Gastrocnemius medialis (tissue), 4 donors: ENCODE measurements around the gene MKNK2. TPM values are rescaled to one million over a fixed set of nuclear protein-coding genes. Genes with fewer than 3 reads are reported as not detected.
"Not testable (repeated sequence)": the region's sequence is repeated elsewhere in the genome, so short reads cannot be mapped to it uniquely, and the experiment has no call there.

ENCODE experiments used
- ATAC-seq, 2 donors: fragments of 150-250 bp; one replicate each; pipeline ENCODE4 v1.9.1; 2016
- DNase-seq, 2 donors: peaks; one replicate each; pipeline ENCODE4 v3.0.0-alpha.2; 2019
- H3K27ac ChIP-seq, 4 donors: fragments of 200-600 bp; sonication (generic); 1 replicate in 1 of 4; 2 replicates in 3 of 4; pipeline ENCODE4 v1.5.1; 2016 to 2018; ENCODE audit warnings: mild to moderate bottlenecking in 2 of 4, moderate library complexity in 1 of 4
- H3K27me3 ChIP-seq, 3 donors: fragments of 200-600 bp; sonication (generic) in 2 of 3; 1 replicate in 1 of 3; 2 replicates in 2 of 3; pipeline versions ENCODE4 v1.5.1 to v1.6.0; 2016 to 2019; ENCODE audit warnings: mild to moderate bottlenecking in 1 of 3, moderate library complexity in 1 of 3
- H3K36me3 ChIP-seq, 2 donors: fragments of 200-600 bp; sonication (generic) in 1 of 2; one replicate each; pipeline ENCODE4 v1.5.1; 2017 to 2018
- H3K4me1 ChIP-seq, 2 donors: fragments of 200-600 bp; sonication (generic) in 1 of 2; one replicate each; pipeline ENCODE4 v1.5.1; 2016 to 2017; ENCODE audit warnings: mild to moderate bottlenecking in 2 of 2
- H3K4me3 ChIP-seq, 4 donors: fragments of 200-600 bp; sonication (generic) in 3 of 4; 1 replicate in 1 of 4; 2 replicates in 3 of 4; pipeline ENCODE4 v1.5.1; 2016 to 2019; ENCODE audit warnings: mild to moderate bottlenecking in 2 of 4
- H3K9me3 ChIP-seq, 3 donors: fragments of 200-600 bp; sonication (generic) in 2 of 3; 1 replicate in 1 of 3; 2 replicates in 2 of 3; pipeline ENCODE4 v1.5.1; 2016 to 2019
- CTCF ChIP-seq, 5 experiments: fragments of 450-650 bp in 3 of 5; fragments of 200-600 bp in 2 of 5; sonication (generic) in 2 of 5; IDR thresholded peaks in 4 of 5; conservative IDR thresholded peaks in 1 of 5; 1 replicate in 4 of 5; 2 replicates in 1 of 5; pipeline ENCODE4 v1.5.1; 2016 to 2019; ENCODE audit warnings: antibody characterized with exemption in 5 of 5, mild to moderate bottlenecking in 3 of 5, moderate library complexity in 3 of 5
- POLR2A ChIP-seq, 2 donors: fragments of 450-650 bp; IDR thresholded peaks; one replicate each; pipeline ENCODE4 v1.6.1; 2017; ENCODE audit warnings: antibody characterized with exemption in 2 of 2, mild to moderate bottlenecking in 2 of 2, moderate library complexity in 2 of 2
- in situ Hi-C, 4 donors: fragments of 200-750 bp; cut with MboI; loops; one replicate each; pipeline versions ENCODE4 v1.15.0 to v1.8.0; 2017; ENCODE audit warnings: low sequenced_read_pairs in 4 of 4
- intact Hi-C: fragments of 100-400 bp; cut with DNase I; formaldehyde crosslinking; loops from one replicate; pipeline ENCODE4 v1.15.1; 2023; ENCODE audit warnings: low total_unique reads
- total RNA-seq, 4 donors: library from RNA; depleted of rRNA; stranded (reverse); fragments of >200 nt; gene quantifications; one replicate each; pipeline versions ENCODE4 v1.1.0 to v1.2.3, GENCODE V29; 2016

MKNK2 gene
- total RNA-seq, 4 donors from 2014 or later, result 1,858 to 2,149 (median 1,965) TPM

GRCh38 chr19:2097886-2098327 lies 46.9 kb upstream of the MKNK2 start:
- no peaks in the 10 kb centered on the region for H3K9me3 ChIP-seq
- intact Hi-C loops (loop anchor here (2.0 to 10.0 kb wide), 4 partner anchors 53 to 1967 kb away; partner anchors contain the start of genes AP3D1 and ZBTB7A), in situ Hi-C loops (no loop called here)
- H3K4me1 ChIP-seq, result peaks cover 27 to 32% of the 10 kb centered on the region in 2 donors
- H3K27me3 ChIP-seq, result no peaks in the 10 kb centered on the region
- H3K4me3 ChIP-seq, result no peak overlapping the region
- no peak for DNase-seq
- no peak for ATAC-seq
- peaks cover 0 to 25% of the 10 kb centered on the region in 2 donors for H3K36me3 ChIP-seq
- TF ChIP-seq CTCF (IDR thresholded peaks at IDR 0.05 in 4 of 5, conservative IDR thresholded peaks at IDR 0.05 in 1 of 5), result no peak
- no peak for TF ChIP-seq POLR2A (IDR thresholded peaks at IDR 0.05)
- H3K27ac ChIP-seq, result peak overlapping the region in 3 of 4 donors; percentile 81 to 85 (median 83)

GRCh38 chr19:2097203-2097885 lies 46.3 kb upstream of the MKNK2 start:
- Histone ChIP-seq H3K27ac (peak overlapping the region; percentile 81 to 85 (median 84)), H3K27me3 (no peaks in the 10 kb centered on the region), H3K9me3 (no peaks in the 10 kb centered on the region), H3K4me3 (peak overlapping the region; percentile 51 to 69 (median 54)), H3K36me3 (peaks cover 0 to 25% of the 10 kb centered on the region in 2 donors), H3K4me1 (peaks cover 32% of the 10 kb centered on the region in 2 donors)
- ATAC-seq (no peak), DNase-seq (peak in 1 of 2 donors; percentile 31)
- intact Hi-C loops, result loop anchor here (2.0 to 10.0 kb wide), 4 partner anchors 53 to 1967 kb away; partner anchors contain the start of genes AP3D1 and ZBTB7A
- peak in 1 of 2 donors; percentile 1 for TF ChIP-seq POLR2A (IDR thresholded peaks at IDR 0.05)
- peak in 2 of 5 experiments; percentile 0 to 3 for TF ChIP-seq CTCF (IDR thresholded peaks at IDR 0.05 in 4 of 5, conservative IDR thresholded peaks at IDR 0.05 in 1 of 5)
- in situ Hi-C loops, result no loop called here

- Histone ChIP-seq H3K4me1 (peaks cover 39% of the 10 kb centered on the region in 2 donors), H3K27ac (peak within 1 kb of the TSS; percentile 86 to 99 (median 92)), H3K9me3 (no peaks in the 10 kb centered on the region), H3K36me3 (peaks cover 0 to 22% of the 10 kb centered on the region in 2 donors), H3K4me3 (peak within 1 kb of the TSS; percentile 82 to 91 (median 87)), H3K27me3 (no peaks in the 10 kb centered on the region)
- intact Hi-C loops, result loop anchor here (1.0 to 10.0 kb wide), 6 partner anchors 54 to 1968 kb away; partner anchors contain the start of genes AP3D1, JSRP1 and ZBTB7A
- DNase-seq, result peak; percentile 97 to 98
- ATAC-seq, result peak; percentile 86 to 87
- TF ChIP-seq CTCF (IDR thresholded peaks at IDR 0.05 in 4 of 5, conservative IDR thresholded peaks at IDR 0.05 in 1 of 5) (peak; percentile 13 to 56 (median 28)), POLR2A (IDR thresholded peaks at IDR 0.05) (peak; percentile 37 to 40)
- in situ Hi-C loops, result no loop called here
These were observed 45.6 kb upstream of the MKNK2 start, which contains the start of gene IZUMO4 for GRCh38 chr19:2096480-2097202. Gene IZUMO4 (plus strand): TSS chr19:2096915. CDS start chr19:2096946, 31 bp downstream.

- ATAC-seq (peak; percentile 77 to 78), DNase-seq (peak; percentile 79 to 89)
- in situ Hi-C loops, result no loop called here
- Histone ChIP-seq H3K4me3 (peak within 1 kb of the TSS; percentile 82 to 91 (median 87)), H3K4me1 (peaks cover 44 to 45% of the 10 kb centered on the region in 2 donors), H3K36me3 (peaks cover 0 to 17% of the 10 kb centered on the region in 2 donors), H3K9me3 (no peaks in the 10 kb centered on the region), H3K27me3 (no peaks in the 10 kb centered on the region), H3K27ac (peak within 1 kb of the TSS; percentile 86 to 99 (median 92))
- intact Hi-C loops, result loop anchor here (1.0 to 10.0 kb wide), 6 partner anchors 55 to 1969 kb away; partner anchors contain the start of genes AP3D1, JSRP1 and ZBTB7A
- TF ChIP-seq POLR2A (IDR thresholded peaks at IDR 0.05) (peak; percentile 85 to 88), CTCF (IDR thresholded peaks at IDR 0.05 in 4 of 5, conservative IDR thresholded peaks at IDR 0.05 in 1 of 5) (peak; percentile 57 to 82 (median 72))
These were observed 45.0 kb upstream of the MKNK2 start, which contains the start of gene MOB3A for GRCh38 chr19:2096034-2096479. Gene MOB3A (minus strand): TSS chr19:2096326. CDS start chr19:2078560, 17,766 bp downstream.

GRCh38 chr19:2091926-2092525 lies 41.0 kb upstream of the MKNK2 start:
- H3K27me3 ChIP-seq, in situ Hi-C loops, H3K36me3 ChIP-seq, DNase-seq, ATAC-seq, H3K4me3 ChIP-seq, H3K9me3 ChIP-seq: not testable (repeated sequence)
- Histone ChIP-seq H3K4me1 (peaks cover 53 to 62% of the 10 kb centered on the region in 2 donors), H3K27ac (peak overlapping the region; percentile 61 to 86 (median 76))
- intact Hi-C loops, result loop anchor here (10.0 kb wide), 2 partner anchors 943 to 1973 kb away; partner anchors contain the start of gene ZBTB7A
